ENCODE results near the gene LRP11. TPM values are rescaled to one million over a fixed set of nuclear protein-coding genes. Genes with fewer than 3 reads are reported as not detected.

Gene LRP11
- total RNA-seq, 1 experiment from 2014 or later = 14.8 TPM

GRCh38 chr6:149857541-149857940 is 6.6 kb downstream of the LRP11 start:
- no peak for DNase-seq
- WGBS (ENCODE audit: extremely low coverage, insufficient read length, low lambda C conversion rate) = no CpG with 5 or more reads among the region's 5 CpGs
- H3K4me2 ChIP-seq (ENCODE audit: insufficient read depth, insufficient read length, low read length) = no peak overlapping the region
- no peak overlapping the region for H4K91ac ChIP-seq (ENCODE audit: insufficient read length, low read depth, low read length)
- no peak overlapping the region for H3K18ac ChIP-seq (ENCODE audit: insufficient read length, low read depth, low read length)
- H2BK20ac ChIP-seq (ENCODE audit: low read depth, low read length, poor library complexity, severe bottlenecking) = no peak overlapping the region
- H3K27ac ChIP-seq (ENCODE audit: insufficient read length, low read depth, low read length) = no peak overlapping the region
- H4K20me1 ChIP-seq (ENCODE audit: control insufficient read depth, insufficient read depth, insufficient read length) = peaks cover 3% of the 10 kb centered on the region
- no peak overlapping the region for H4K8ac ChIP-seq (replicated peaks; ENCODE audit: insufficient read length, low read depth, low read length)
- no peak overlapping the region for H2BK120ac ChIP-seq (ENCODE audit: low read depth, low read length, poor library complexity, severe bottlenecking)
- no peak overlapping the region for H3K27ac Mint-ChIP-seq
- no peaks in the 10 kb centered on the region for H3K27me3 ChIP-seq (ENCODE audit: insufficient read depth, low read length)
- no peaks in the 10 kb centered on the region; a peak in 1 of 7 replicates for H3K36me3 Mint-ChIP-seq (ENCODE audit: insufficient read depth in 1 of 3, low read depth in 3 of 3)
- H3K79me2 ChIP-seq (ENCODE audit: insufficient read depth, low read length) = no peaks in the 10 kb centered on the region
- no peaks in the 10 kb centered on the region for H3K23me2 ChIP-seq (ENCODE audit: insufficient read length, low read depth, low read length, poor library complexity, severe bottlenecking)
- no peak overlapping the region for H2AFZ ChIP-seq (ENCODE audit: low read length)
- TF ChIP-seq CTCF (conservative IDR thresholded peaks at IDR 0.05) = no peak
- H2AK5ac ChIP-seq (ENCODE audit: insufficient read length, low read length) = no peak overlapping the region
- H3K4me3 Mint-ChIP-seq = no peak overlapping the region
- no peak overlapping the region for H3K23ac ChIP-seq (ENCODE audit: insufficient read length, low read depth, low read length)
- H3K9me3 ChIP-seq (ENCODE audit: control insufficient read depth, low read depth, low read length) = no peaks in the 10 kb centered on the region
- no peak overlapping the region for H4K5ac ChIP-seq (ENCODE audit: insufficient read length, low read depth, low read length)
- peaks cover 52 to 53% of the 10 kb centered on the region in 2 experiments for H3K4me1 Mint-ChIP-seq
- H3T11ph ChIP-seq (ENCODE audit: low read length) = no peak overlapping the region
- H3K9me3 Mint-ChIP-seq = no peaks in the 10 kb centered on the region
- no peak overlapping the region for H3K4ac ChIP-seq (ENCODE audit: low read depth, low read length)
- peaks cover 2% of the 10 kb centered on the region for H3K79me1 ChIP-seq (ENCODE audit: insufficient read depth, low read depth, low read length, poor library complexity, severe bottlenecking)
- no peak overlapping the region for H3K14ac ChIP-seq (ENCODE audit: insufficient read depth, low read length)
- no peak overlapping the region for H3K9ac ChIP-seq (ENCODE audit: extremely low read depth, insufficient read length, low read length)
- H2BK15ac ChIP-seq (ENCODE audit: low read depth, low read length) = no peak overlapping the region
- H2BK12ac ChIP-seq (ENCODE audit: insufficient read length, low read depth, low read length) = no peak overlapping the region
- no peak overlapping the region for H3K56ac ChIP-seq (ENCODE audit: insufficient read length, low read depth, low read length)
- H2BK5ac ChIP-seq (ENCODE audit: insufficient read length, low read length) = no peak overlapping the region
- H3K4me1 ChIP-seq (ENCODE audit: insufficient read depth, low read length) = peaks cover 2% of the 10 kb centered on the region; the same call in 1 of the 2 replicates
- H3K27me3 Mint-ChIP-seq (ENCODE audit: low read depth) = peaks cover 12% of the 10 kb centered on the region

Measured in H9 (cell line).